KMS-11 (cell line): ENCODE results near the gene CADPS2.

ENCODE experiments used
- H2AFZ ChIP-seq: fragments of 200-600 bp; sonication (generic); 2 replicates; pipeline ENCODE4 v1.6.1; 2016; ENCODE audit warnings: antibody characterized with exemption, mixed run types, low read depth
- H3K27ac ChIP-seq: fragments of 200-600 bp; sonication (generic); 2 replicates; pipeline ENCODE4 v1.6.1; 2016; ENCODE audit warnings: mild to moderate bottlenecking, mixed run types
- H3K27me3 ChIP-seq: fragments of 200-600 bp; sonication (generic); 2 replicates; pipeline ENCODE4 v1.6.1; 2017; ENCODE audit warnings: mild to moderate bottlenecking, low read depth, mixed run types, moderate library complexity; ENCODE audit not compliant: insufficient read depth
- H3K36me3 ChIP-seq: fragments of 200-600 bp; sonication (generic); 2 replicates; pipeline ENCODE4 v1.6.1; 2017; ENCODE audit warnings: mild to moderate bottlenecking, mixed run types; ENCODE audit not compliant: insufficient read depth
- H3K4me1 ChIP-seq: fragments of 200-600 bp; sonication (generic); 2 replicates; pipeline ENCODE4 v1.6.1; 2016; ENCODE audit warnings: mild to moderate bottlenecking, low read depth, mixed run types; ENCODE audit not compliant: poor library complexity, severe bottlenecking
- H3K4me2 ChIP-seq: fragments of 200-600 bp; sonication (generic); 2 replicates; pipeline ENCODE4 v1.7.0; 2016; ENCODE audit warnings: mild to moderate bottlenecking, mixed run types
- H3K4me3 ChIP-seq: fragments of 200-600 bp; sonication (generic); IDR thresholded peaks from 2 replicates; pipeline ENCODE4 v1.6.1; 2017; ENCODE audit warnings: low read depth, low read length, mixed read lengths; ENCODE audit not compliant: insufficient read depth
- H3K79me2 ChIP-seq: fragments of 200-600 bp; sonication (generic); 2 replicates; pipeline ENCODE4 v1.6.1; 2016; ENCODE audit warnings: low read depth, mixed run types; ENCODE audit not compliant: insufficient read depth
- H3K9ac ChIP-seq: fragments of 200-600 bp; sonication (generic); 2 replicates; pipeline ENCODE4 v1.6.1; 2016; ENCODE audit warnings: mild to moderate bottlenecking, mixed run types
- H4K20me1 ChIP-seq: fragments of 200-600 bp; sonication (generic); 2 replicates; pipeline ENCODE4 v1.6.1; 2016; ENCODE audit warnings: mild to moderate bottlenecking, mixed run types; ENCODE audit not compliant: insufficient read depth
- TF ChIP-seq, protein P1 (sequence below): fragments of 200-600 bp; sonication (generic); conservative IDR thresholded peaks from 2 replicates; pipeline ENCODE4 v1.6.1; 2017; ENCODE audit warnings: low read depth, mild to moderate bottlenecking, antibody characterized with exemption, low read length, moderate library complexity, mixed read lengths

The CADPS2 gene

DNA sequence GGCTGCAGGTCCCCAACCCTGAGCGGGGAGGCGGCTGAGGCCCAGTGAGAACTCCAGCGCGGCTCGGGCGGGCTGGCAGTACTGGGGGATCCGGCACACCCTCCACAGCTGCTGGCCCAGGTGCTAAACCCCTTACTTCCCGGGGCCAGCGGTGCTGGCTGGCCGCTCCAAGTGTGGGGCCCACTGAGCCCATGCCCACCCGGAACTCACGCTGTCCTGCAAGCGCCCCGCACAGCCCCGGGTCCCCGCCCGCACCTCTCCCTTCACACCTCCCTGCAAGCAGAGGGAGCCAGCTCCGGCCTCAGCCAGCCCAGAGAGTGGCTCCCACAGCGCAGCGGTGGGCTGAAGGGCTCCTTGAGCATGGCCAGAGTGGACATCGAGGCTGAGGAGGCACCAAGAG, 212.3 kb downstream of the CADPS2 start:
- TF ChIP-seq, protein P1, sequence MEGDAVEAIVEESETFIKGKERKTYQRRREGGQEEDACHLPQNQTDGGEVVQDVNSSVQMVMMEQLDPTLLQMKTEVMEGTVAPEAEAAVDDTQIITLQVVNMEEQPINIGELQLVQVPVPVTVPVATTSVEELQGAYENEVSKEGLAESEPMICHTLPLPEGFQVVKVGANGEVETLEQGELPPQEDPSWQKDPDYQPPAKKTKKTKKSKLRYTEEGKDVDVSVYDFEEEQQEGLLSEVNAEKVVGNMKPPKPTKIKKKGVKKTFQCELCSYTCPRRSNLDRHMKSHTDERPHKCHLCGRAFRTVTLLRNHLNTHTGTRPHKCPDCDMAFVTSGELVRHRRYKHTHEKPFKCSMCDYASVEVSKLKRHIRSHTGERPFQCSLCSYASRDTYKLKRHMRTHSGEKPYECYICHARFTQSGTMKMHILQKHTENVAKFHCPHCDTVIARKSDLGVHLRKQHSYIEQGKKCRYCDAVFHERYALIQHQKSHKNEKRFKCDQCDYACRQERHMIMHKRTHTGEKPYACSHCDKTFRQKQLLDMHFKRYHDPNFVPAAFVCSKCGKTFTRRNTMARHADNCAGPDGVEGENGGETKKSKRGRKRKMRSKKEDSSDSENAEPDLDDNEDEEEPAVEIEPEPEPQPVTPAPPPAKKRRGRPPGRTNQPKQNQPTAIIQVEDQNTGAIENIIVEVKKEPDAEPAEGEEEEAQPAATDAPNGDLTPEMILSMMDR: no peak
- no peak overlapping the region for H3K9ac ChIP-seq
- no peak overlapping the region for H3K27ac ChIP-seq
- H3K27me3 ChIP-seq: no peaks in the 10 kb centered on the region
- no peaks in the 10 kb centered on the region for H3K36me3 ChIP-seq
- no peaks in the 10 kb centered on the region for H4K20me1 ChIP-seq
- no peak overlapping the region for H3K4me3 ChIP-seq
- no peaks in the 10 kb centered on the region for H3K79me2 ChIP-seq
- no peak overlapping the region for H3K4me2 ChIP-seq
- H2AFZ ChIP-seq: no peak overlapping the region
- H3K4me1 ChIP-seq: no peaks in the 10 kb centered on the region

GRCh38 chr7:122672536-122672935, 213.7 kb downstream of the CADPS2 start:
- Histone ChIP-seq H3K9ac (no peak overlapping the region), H3K27me3 (no peaks in the 10 kb centered on the region), H3K27ac (no peak overlapping the region), H3K36me3 (no peaks in the 10 kb centered on the region), H2AFZ (no peak overlapping the region), H3K4me3 (no peak overlapping the region), H3K4me2 (no peak overlapping the region), H3K4me1 (no peaks in the 10 kb centered on the region), H4K20me1 (no peaks in the 10 kb centered on the region), H3K79me2 (no peaks in the 10 kb centered on the region)
- TF ChIP-seq, protein P1: no peak

GRCh38 chr7:122663733-122664132, 222.5 kb downstream of the CADPS2 start:
- H2AFZ ChIP-seq: no peak overlapping the region
- H3K27ac ChIP-seq: no peak overlapping the region
- no peaks in the 10 kb centered on the region for H3K4me1 ChIP-seq
- no peaks in the 10 kb centered on the region for H3K36me3 ChIP-seq
- H3K4me3 ChIP-seq: no peak overlapping the region
- H3K79me2 ChIP-seq: no peaks in the 10 kb centered on the region
- H3K27me3 ChIP-seq: no peaks in the 10 kb centered on the region
- H4K20me1 ChIP-seq: no peaks in the 10 kb centered on the region
- H3K9ac ChIP-seq: no peak overlapping the region
- H3K4me2 ChIP-seq: no peak overlapping the region
- TF ChIP-seq, protein P1: no peak

- H3K9ac ChIP-seq: no peak overlapping the region
- H2AFZ ChIP-seq: no peak overlapping the region
- no peaks in the 10 kb centered on the region for H3K27me3 ChIP-seq
- no peaks in the 10 kb centered on the region for H3K4me1 ChIP-seq
- no peaks in the 10 kb centered on the region for H3K36me3 ChIP-seq
- TF ChIP-seq, protein P1: no peak
- no peaks in the 10 kb centered on the region for H4K20me1 ChIP-seq
- H3K79me2 ChIP-seq: no peaks in the 10 kb centered on the region
- no peak overlapping the region for H3K27ac ChIP-seq
- no peak overlapping the region for H3K4me2 ChIP-seq
- H3K4me3 ChIP-seq: no peak overlapping the region
Observed at GRCh38 chr7:122658856-122659255, 227.4 kb downstream of the CADPS2 start.

DNA sequence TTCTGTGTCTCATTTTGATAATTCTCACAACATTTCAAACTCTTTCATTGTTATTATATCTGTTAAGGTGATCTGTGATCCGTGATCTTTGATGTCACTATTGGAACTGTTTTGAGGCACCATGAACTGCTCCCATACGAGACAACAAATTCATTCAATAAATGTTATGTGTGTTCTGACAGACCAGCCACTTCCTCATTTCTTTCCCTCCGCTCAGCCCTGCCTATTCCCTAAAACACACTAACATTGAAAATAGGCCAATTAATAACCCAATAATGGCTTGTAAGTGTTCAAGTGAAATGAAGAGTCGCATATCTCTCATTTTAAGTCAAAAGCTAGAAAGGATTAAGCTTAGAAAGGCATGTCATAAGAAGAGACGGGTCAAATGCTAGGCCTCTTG, 232.6 kb downstream of the CADPS2 start:
- H2AFZ ChIP-seq: no peak overlapping the region
- no peaks in the 10 kb centered on the region for H3K4me1 ChIP-seq
- no peak overlapping the region for H3K4me3 ChIP-seq
- no peaks in the 10 kb centered on the region; the same call in 1 of the 2 replicates for H3K36me3 ChIP-seq
- no peaks in the 10 kb centered on the region for H3K79me2 ChIP-seq
- H3K9ac ChIP-seq: no peak overlapping the region
- H3K27me3 ChIP-seq: no peaks in the 10 kb centered on the region
- no peak overlapping the region for H3K27ac ChIP-seq
- no peaks in the 10 kb centered on the region for H4K20me1 ChIP-seq
- H3K4me2 ChIP-seq: no peak overlapping the region
- TF ChIP-seq, protein P1: no peak
